ENCODE measurements around the gene TMCC3. TPM values are rescaled to one million over a fixed set of nuclear protein-coding genes. Genes with fewer than 3 reads are reported as not detected.

TMCC3 gene
- total RNA-seq, 1 donor from 2014 or later = 5.7 TPM

DNA sequence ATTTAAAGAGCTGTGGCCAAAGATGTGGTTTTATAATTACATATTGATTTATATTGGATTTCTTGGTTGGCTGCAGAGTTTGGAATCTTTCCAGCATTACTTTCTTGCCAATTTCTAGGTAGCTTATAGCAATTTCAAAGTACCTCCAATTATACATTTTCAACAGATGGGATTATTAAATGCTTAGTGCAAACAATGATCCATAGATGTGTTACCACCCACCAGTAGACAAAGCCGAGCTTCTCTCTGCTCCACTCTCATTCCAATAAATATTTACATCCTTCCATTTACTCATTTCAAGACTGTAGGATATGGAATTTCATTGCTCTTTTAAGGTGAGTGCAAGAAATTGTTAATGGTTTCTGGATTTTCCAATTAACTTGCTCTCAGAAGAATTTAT lies 21.6 kb upstream of the TMCC3 start:
- no peaks in the 10 kb centered on the region for H3K4me1 Mint-ChIP-seq (ENCODE audit: low read depth, unreplicated experiment)
- no peaks in the 10 kb centered on the region for H3K27me3 Mint-ChIP-seq (ENCODE audit: unreplicated experiment)
- peaks cover 3% of the 10 kb centered on the region for H3K36me3 Mint-ChIP-seq (ENCODE audit: unreplicated experiment)
- no peaks in the 10 kb centered on the region for H3K9me3 Mint-ChIP-seq (ENCODE audit: unreplicated experiment)
- no peak overlapping the region for H3K27ac Mint-ChIP-seq (ENCODE audit: unreplicated experiment)
- TF ChIP-seq, protein P1, sequence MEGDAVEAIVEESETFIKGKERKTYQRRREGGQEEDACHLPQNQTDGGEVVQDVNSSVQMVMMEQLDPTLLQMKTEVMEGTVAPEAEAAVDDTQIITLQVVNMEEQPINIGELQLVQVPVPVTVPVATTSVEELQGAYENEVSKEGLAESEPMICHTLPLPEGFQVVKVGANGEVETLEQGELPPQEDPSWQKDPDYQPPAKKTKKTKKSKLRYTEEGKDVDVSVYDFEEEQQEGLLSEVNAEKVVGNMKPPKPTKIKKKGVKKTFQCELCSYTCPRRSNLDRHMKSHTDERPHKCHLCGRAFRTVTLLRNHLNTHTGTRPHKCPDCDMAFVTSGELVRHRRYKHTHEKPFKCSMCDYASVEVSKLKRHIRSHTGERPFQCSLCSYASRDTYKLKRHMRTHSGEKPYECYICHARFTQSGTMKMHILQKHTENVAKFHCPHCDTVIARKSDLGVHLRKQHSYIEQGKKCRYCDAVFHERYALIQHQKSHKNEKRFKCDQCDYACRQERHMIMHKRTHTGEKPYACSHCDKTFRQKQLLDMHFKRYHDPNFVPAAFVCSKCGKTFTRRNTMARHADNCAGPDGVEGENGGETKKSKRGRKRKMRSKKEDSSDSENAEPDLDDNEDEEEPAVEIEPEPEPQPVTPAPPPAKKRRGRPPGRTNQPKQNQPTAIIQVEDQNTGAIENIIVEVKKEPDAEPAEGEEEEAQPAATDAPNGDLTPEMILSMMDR (IDR thresholded peaks at IDR 0.05; ENCODE audit: partially characterized antibody, unreplicated experiment) = no peak
- no peak overlapping the region for H3K4me3 Mint-ChIP-seq (ENCODE audit: unreplicated experiment)
- DNase-seq = no peak

DNA sequence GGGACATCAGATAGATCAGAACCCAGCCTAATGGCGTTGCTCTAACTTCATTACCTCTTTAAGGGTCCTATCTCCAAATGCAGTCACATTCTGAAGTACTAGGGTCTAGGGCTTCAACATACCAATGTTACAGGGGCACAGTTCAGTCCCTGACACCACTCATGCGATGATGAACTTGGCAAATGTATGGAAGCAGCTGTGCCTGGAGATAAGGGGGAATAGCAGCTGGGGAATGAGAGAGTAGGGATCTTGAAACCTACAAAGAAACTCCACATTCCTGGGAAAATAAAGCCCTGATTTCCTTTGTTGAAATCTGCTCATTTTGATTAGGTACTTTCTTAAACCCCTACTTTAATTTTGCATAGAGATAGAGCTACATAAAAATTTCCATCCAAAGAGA lies 20.5 kb upstream of the TMCC3 start:
- TF ChIP-seq, protein P1 (IDR thresholded peaks at IDR 0.05; ENCODE audit: partially characterized antibody, unreplicated experiment) = no peak
- Mint-ChIP-seq H3K36me3 (ENCODE audit: unreplicated experiment) (peaks cover 3% of the 10 kb centered on the region), H3K4me1 (ENCODE audit: low read depth, unreplicated experiment) (no peaks in the 10 kb centered on the region), H3K9me3 (ENCODE audit: unreplicated experiment) (no peaks in the 10 kb centered on the region), H3K27me3 (ENCODE audit: unreplicated experiment) (no peaks in the 10 kb centered on the region), H3K27ac (ENCODE audit: unreplicated experiment) (no peak overlapping the region), H3K4me3 (ENCODE audit: unreplicated experiment) (no peak overlapping the region)
- DNase-seq = no peak

DNA sequence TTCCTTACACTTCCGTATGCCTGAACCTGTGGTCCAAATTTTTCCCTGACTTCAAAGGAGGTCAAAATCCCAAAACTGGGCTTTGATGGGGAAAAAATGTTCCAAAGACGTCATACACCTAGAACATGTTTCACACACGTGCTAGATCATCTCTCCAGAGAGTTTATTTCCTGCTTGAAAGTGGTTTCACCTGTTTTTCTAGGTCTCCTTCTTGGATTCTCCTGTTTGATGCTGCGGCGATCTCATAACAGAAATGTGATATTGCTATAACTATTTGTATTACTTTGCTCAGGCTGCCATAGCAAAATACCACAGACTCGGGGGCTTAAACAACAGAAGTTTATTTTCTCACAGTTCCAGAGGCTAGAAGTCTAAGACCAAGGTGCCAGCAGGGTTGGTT lies 19.7 kb upstream of the TMCC3 start:
- Mint-ChIP-seq H3K4me1 (ENCODE audit: low read depth, unreplicated experiment) (no peaks in the 10 kb centered on the region), H3K36me3 (ENCODE audit: unreplicated experiment) (peaks cover 3% of the 10 kb centered on the region), H3K27ac (ENCODE audit: unreplicated experiment) (no peak overlapping the region), H3K27me3 (ENCODE audit: unreplicated experiment) (no peaks in the 10 kb centered on the region), H3K9me3 (ENCODE audit: unreplicated experiment) (no peaks in the 10 kb centered on the region), H3K4me3 (ENCODE audit: unreplicated experiment) (no peak overlapping the region)
- no peak for DNase-seq
- TF ChIP-seq, protein P1 (IDR thresholded peaks at IDR 0.05; ENCODE audit: partially characterized antibody, unreplicated experiment) = no peak

DNA sequence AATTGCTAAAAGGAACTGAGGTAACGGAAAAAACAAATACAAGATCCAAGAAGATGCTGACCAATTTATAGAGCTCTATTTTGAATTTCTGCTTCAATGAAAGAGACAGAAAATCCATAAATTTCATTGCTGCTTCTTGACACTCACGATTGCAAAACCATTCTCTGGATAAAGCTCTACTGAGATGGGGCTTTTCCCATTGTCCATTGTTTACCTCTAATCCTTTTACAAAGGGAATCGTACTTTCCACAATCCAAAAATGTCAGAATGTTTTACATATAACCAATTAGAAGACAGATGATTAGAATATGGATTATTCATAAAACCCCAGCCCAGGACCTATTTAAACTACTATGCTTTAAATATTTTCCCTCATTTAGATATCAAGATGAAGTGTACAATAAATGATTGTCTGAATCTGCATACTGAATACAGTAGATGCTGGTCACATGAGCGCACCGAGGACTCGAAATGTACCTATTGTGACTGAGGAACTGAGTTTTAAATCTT lies 16.7 kb upstream of the TMCC3 start:
- Mint-ChIP-seq H3K27me3 (ENCODE audit: unreplicated experiment) (no peaks in the 10 kb centered on the region), H3K36me3 (ENCODE audit: unreplicated experiment) (no peaks in the 10 kb centered on the region), H3K9me3 (ENCODE audit: unreplicated experiment) (no peaks in the 10 kb centered on the region), H3K4me1 (ENCODE audit: low read depth, unreplicated experiment) (no peaks in the 10 kb centered on the region), H3K4me3 (ENCODE audit: unreplicated experiment) (no peak overlapping the region), H3K27ac (ENCODE audit: unreplicated experiment) (no peak overlapping the region)
- DNase-seq = no peak
- TF ChIP-seq, protein P1 (IDR thresholded peaks at IDR 0.05; ENCODE audit: partially characterized antibody, unreplicated experiment) = no peak

DNA sequence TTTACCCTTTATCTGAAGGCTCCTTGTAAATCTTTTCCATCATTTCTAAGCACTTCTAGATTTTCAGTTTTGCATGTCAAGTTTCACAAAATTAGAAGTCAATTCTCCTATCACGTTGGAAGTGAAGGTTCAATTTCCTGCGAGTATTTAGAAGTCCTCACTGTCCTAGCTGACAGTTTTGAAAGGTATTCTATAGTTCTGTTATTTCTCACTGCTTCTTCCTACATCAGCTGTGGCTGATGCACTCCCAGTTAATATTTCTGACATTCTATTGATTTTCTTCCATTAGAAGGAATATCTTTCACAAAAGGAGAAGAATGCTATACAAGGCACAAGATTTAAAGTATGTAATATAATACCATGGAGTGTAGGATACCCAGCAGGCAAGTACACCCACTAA lies 15.8 kb upstream of the TMCC3 start:
- Mint-ChIP-seq H3K4me1 (ENCODE audit: low read depth, unreplicated experiment) (no peaks in the 10 kb centered on the region), H3K9me3 (ENCODE audit: unreplicated experiment) (no peaks in the 10 kb centered on the region), H3K4me3 (ENCODE audit: unreplicated experiment) (no peak overlapping the region), H3K27ac (ENCODE audit: unreplicated experiment) (no peak overlapping the region), H3K27me3 (ENCODE audit: unreplicated experiment) (no peaks in the 10 kb centered on the region), H3K36me3 (ENCODE audit: unreplicated experiment) (no peaks in the 10 kb centered on the region)
- DNase-seq = no peak
- TF ChIP-seq, protein P1 (IDR thresholded peaks at IDR 0.05; ENCODE audit: partially characterized antibody, unreplicated experiment) = no peak

Measured in glutamatergic neuron (in vitro differentiated cells).